Stimulated activated CD4-positive, alpha-beta T cell treated with anti-CD3 and anti-CD28 coated beads, TNF-alpha, amount 100 ng/mL, for 4 hours (primary cell): ENCODE results near the gene KEAP1.
"Not testable (repeated sequence)": the region's sequence is repeated elsewhere in the genome, so short reads cannot be mapped to it uniquely, and the experiment has no call there.

Source experiments
- DNase-seq, 3 experiments: peaks; one replicate each; pipeline ENCODE4 v3.0.0-alpha.2; 2020; ENCODE audit warnings: low read depth in 3 of 3

KEAP1 gene

GRCh38 chr19:10503002-10503789, at the start of gene KEAP1:
Gene KEAP1 (minus strand): TSS chr19:10503356. CDS start chr19:10500033, 3,323 bp downstream.
- peak in 1 of 3 experiments; percentile 30 for DNase-seq

- no peak for DNase-seq
These were observed 49.4 kb upstream of the KEAP1 start for GRCh38 chr19:10552510-10553053.

GRCh38 chr19:10551698-10552301, 48.6 kb upstream of the KEAP1 start:
- no peak for DNase-seq

GRCh38 chr19:10551006-10551405, 47.9 kb upstream of the KEAP1 start:
- DNase-seq = not testable (repeated sequence)

GRCh38 chr19:10550336-10550735, 47.2 kb upstream of the KEAP1 start:
- no peak for DNase-seq

GRCh38 chr19:10549733-10550132, 46.6 kb upstream of the KEAP1 start:
- no peak for DNase-seq

GRCh38 chr19:10548746-10549276, 45.7 kb upstream of the KEAP1 start:
- DNase-seq = no peak

- no peak for DNase-seq
These were observed 43.7 kb upstream of the KEAP1 start for GRCh38 chr19:10546817-10547216.

- DNase-seq = no peak
These were observed 41.6 kb upstream of the KEAP1 start for GRCh38 chr19:10544753-10545251.

- DNase-seq = no peak
These were observed 41.1 kb upstream of the KEAP1 start for GRCh38 chr19:10544242-10544752.

GRCh38 chr19:10543420-10544241, 40.5 kb upstream of the KEAP1 start, which contains the start of gene ATG4D:
Gene ATG4D (plus strand): TSS chr19:10543904. CDS start chr19:10544091, 187 bp downstream.
- peak; percentile 55 to 80 (median 69) for DNase-seq

- no peak for DNase-seq
These were observed 39.9 kb upstream of the KEAP1 start for GRCh38 chr19:10543059-10543419.

GRCh38 chr19:10539016-10539415, 35.9 kb upstream of the KEAP1 start:
- not testable (repeated sequence) for DNase-seq

GRCh38 chr19:10538204-10538983, 35.2 kb upstream of the KEAP1 start:
- no peak for DNase-seq

GRCh38 chr19:10537668-10538067, 34.5 kb upstream of the KEAP1 start:
- no peak for DNase-seq

GRCh38 chr19:10535613-10536012, 32.5 kb upstream of the KEAP1 start:
- no peak for DNase-seq

GRCh38 chr19:10533646-10534386, 30.7 kb upstream of the KEAP1 start:
- no peak for DNase-seq

- no peak for DNase-seq
These were observed 29.3 kb upstream of the KEAP1 start for GRCh38 chr19:10532457-10532856.

GRCh38 chr19:10526887-10527286, 23.7 kb upstream of the KEAP1 start:
- DNase-seq = not testable (repeated sequence)

GRCh38 chr19:10525636-10526035, 22.5 kb upstream of the KEAP1 start:
- no peak for DNase-seq
